Sigmoid colon (tissue), 4 donors: ENCODE measurements around the gene ACTR6.

ENCODE experiments used
- CTCF ChIP-seq, 4 experiments: fragments of 450-650 bp in 3 of 4; fragments of 200-600 bp in 1 of 4; IDR thresholded peaks; one replicate each; pipeline ENCODE4 v1.5.1; 2016 to 2019; ENCODE audit warnings: antibody characterized with exemption in 4 of 4, mild to moderate bottlenecking in 3 of 4, moderate library complexity in 2 of 4
- EP300 ChIP-seq, 4 donors: sonication (generic); formaldehyde crosslinking; IDR thresholded peaks; one replicate each; pipeline ENCODE4 v1.6.1; 2017; ENCODE audit warnings: antibody characterized with exemption in 4 of 4
- POLR2A ChIP-seq, 2 donors: fragments of 450-650 bp; IDR thresholded peaks; one replicate each; pipeline ENCODE4 v1.6.1; 2016; ENCODE audit warnings: antibody characterized with exemption in 2 of 2, mild to moderate bottlenecking in 2 of 2, moderate library complexity in 2 of 2
- POLR2AphosphoS5 ChIP-seq, 4 donors: sonication (generic); formaldehyde crosslinking; IDR thresholded peaks; one replicate each; pipeline ENCODE4 v1.6.1; 2017; ENCODE audit warnings: antibody characterized with exemption in 4 of 4

- TF ChIP-seq CTCF (IDR thresholded peaks at IDR 0.05) (no peak), POLR2A (IDR thresholded peaks at IDR 0.05) (no peak), POLR2AphosphoS5 (IDR thresholded peaks at IDR 0.05) (no peak), EP300 (IDR thresholded peaks at IDR 0.05) (no peak)
Observed at GRCh38 chr12:100258127-100258526, 57.5 kb downstream of the ACTR6 start.
